CD4-positive, alpha-beta T cell treated with Interleukin-2 at 100 ng/mL for 4 hours (primary cell): ENCODE results near the gene NABP1.

ENCODE experiments used
- DNase-seq: peaks from one replicate; pipeline ENCODE4 v3.0.0-alpha.2; 2020; ENCODE audit warnings: low spot score

Gene NABP1

DNA sequence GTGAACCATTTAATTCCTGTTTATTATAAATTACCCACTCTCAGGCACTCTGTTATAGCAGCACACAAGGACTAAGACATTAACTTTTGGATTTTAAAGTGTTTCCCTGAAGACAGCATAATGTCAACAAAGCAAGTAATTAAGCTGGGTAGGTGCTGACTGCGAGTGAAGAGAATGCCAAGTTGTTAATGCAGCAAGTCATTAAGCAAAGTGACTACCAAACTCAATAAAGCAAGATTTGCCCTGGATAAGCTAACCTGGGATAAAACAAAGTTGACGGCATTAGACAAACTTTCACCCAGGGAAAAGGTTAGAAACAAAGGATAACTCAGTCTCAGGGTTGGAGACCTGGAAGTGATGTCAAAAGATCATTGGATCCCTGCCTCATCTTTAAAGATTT, 28.4 kb upstream of the NABP1 start:
- no peak for DNase-seq

DNA sequence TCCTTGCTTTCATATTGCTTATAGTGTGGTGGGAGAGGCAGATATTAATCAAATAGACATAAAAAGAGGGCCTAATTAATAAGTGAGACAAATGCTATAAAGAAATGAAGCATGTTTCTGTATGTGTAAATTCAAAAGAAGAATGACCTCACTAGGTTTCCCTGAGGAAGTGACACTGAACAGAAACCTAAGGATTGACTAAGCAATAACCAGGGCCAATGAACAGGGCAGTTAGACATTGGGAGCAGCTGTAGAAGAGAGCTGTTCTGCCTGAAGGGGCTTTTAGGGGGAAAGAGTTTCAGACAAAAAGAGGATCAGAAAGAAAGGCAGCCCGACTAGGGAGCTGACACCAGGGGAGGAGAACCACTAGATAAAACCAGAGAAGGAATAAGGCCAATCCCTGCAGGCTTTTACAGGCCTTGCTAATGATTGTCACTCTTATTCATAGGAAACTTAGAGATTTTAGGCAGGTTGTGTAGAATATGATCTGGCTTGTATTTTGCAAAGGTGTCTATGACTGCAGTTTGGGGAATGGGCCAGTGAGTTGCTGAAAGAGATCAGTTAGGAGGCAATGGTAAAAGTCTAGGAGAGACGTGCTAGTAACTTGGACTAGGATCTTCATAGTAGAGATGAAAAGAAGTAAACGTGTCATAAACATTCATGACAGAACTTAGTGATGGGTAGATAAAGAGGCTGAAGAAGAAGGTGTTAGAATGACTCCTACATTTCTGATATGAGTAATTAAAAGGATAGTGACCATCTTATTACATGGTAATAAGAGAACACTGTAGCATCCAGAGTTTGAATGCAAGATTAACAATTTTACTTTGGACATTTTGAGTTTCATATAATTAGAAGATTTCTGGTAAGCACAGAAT, 26.8 kb upstream of the NABP1 start:
- DNase-seq = no peak

DNA sequence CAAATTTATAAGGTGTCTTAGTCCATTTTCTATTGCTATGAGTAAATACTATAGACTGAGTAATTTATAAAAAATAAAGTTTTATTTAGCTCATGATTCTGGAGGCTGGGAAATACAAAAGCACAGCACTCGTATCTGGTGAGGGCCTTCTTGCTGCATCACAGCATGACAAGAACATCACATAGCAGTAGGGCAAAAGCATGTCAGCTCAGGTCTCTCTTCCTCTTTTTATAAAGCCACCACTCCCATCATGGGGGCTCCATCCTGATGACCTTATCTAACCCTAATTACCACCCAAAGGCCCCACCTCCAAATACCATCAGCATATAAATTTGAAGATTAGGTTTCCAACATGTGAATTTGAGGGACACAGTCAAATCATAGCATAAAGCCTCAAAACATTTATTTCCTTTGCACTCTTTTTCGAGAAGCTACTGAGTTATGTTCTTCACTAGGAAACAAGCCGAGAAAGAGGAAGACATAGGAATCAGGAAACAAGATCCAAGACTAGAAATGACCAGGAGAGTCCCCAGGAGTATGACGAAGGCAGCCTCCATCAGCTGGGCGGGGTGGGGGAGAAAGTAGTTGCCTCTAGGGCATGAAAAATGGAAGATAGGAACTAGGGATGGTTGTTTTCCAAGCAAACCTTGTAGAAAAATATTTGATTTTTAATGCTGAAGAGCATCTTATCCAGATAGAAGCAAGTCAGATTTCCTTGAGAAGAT, 24.1 kb upstream of the NABP1 start:
- no peak for DNase-seq

DNA sequence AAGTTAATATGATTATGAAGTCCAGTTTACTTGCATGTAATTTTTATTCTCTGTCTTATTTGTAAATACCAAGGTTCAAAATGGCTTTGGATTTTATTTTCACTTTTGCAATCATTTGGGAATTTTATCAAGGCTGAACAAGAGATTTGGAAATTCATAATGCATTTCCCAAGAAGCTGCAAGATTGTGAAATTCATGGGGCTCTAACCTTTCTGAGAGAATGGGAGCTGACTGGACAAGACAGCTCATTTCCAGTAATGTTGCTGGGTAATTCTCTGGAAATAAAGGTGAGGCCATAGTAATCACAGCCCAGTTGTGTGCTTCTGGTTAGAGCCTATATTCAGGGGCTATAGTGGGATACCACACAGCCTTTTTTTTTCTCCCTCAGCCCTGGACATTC, 21.5 kb upstream of the NABP1 start:
- no peak for DNase-seq

DNA sequence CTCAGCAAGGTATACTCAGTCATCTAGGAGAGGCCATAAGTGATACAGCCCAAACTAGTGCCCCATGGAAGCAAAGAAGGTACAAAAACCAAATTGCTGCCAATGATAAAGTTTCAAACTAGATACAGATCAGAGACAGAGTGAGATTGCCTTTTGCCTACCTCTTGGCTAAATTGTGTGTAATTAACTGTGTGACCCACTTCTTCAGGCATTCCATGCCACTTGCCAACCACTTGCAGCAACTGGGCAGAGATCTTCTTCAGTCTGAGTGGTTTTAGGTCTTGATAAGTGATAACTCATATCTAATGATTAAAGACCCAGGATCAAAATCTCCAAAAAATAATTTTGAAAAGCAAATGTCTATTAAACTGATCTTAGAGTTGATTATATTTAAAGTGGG, 21.1 kb upstream of the NABP1 start:
- no peak for DNase-seq

DNA sequence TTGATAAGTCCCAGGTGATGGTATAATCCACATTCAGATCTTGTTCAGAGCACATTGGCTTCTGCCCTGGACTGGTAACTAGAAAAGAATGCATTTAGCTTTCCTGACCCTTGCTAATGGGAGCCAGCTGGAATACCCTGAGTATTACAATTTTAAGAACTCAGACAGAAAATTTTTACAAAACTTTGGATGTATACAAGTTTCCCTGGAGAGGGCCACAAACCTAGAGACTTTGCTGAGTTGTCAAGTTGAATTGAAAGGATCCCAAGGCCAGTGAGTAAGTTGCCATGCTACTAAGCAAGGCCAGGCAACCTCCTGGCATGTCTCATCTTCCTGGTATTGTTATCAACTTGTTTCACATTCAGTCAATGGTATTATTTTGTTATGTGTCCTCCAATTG, 20.0 kb upstream of the NABP1 start:
- DNase-seq = no peak

DNA sequence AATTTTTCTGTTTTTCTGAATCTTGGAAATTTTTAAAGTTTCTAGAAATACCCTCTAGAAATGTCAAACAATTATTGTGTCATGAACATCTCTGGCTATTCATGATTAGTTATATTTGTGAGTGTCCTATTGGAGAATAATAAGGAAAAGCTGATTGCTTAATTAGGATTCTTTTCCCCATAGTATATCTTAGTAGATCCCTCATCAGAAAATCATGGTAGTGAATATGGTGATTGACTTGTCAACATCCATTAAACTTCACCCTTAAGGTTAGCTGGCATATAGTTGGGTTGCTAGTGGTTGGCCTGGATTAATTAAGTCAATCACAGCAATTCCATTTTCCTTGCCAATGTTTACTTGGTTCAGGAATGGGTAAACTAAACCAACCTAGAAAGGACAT, 18.7 kb upstream of the NABP1 start:
- no peak for DNase-seq

DNA sequence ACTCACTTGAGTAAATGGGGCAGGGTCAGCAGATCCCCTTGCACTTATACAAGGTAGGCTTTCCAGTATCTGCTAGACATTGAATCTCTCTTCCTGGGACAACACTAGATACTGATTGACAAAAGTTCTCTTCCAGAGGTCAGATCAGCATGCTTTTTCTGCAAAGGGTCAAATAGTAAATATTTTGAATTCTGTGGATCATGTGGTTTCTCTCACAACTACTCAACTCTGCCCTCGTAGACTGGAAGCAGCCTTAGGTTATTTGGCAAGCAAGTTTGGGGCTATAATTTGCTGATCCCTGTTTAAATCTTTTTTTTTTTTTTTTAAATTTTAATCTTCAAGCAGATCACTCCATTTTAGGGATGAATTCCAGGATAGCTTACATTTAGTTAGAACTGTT, 17.4 kb upstream of the NABP1 start:
- DNase-seq = no peak

DNA sequence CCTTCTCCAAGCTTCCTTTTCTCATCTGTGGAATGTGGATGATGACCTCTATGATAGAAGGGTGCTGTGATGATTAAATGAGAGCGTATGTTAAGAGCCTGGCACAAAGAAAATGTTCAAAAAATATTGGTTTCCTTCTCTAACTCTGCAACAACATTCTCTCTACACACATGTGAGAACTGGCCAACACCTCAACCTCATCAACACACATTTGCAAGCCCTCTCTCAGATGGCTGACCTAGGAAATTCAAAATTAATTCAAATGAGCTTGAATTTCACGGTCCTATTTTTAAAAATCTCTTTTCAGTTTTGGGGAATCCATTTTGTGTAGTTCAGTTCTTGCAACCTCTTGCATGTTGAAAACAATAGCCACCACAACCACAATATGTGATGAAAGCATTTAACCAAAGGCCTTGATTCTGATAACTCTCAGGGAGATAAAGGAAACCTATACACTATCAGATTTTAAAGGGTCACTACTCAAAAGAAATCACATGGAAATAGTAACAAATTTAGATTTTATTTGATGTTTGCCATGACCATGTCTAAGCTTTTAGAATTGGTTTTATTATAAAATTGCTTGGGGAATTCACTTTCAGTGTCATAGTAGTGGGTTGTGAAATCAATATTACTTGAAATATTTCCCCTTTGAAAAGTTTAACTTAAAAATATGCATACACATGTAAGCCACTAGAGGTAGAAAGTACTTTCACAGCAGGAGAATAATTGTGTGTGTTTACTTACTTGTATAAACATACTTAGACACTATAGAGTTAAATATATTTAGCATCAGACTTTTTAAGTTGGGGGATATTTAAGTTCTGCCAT, 16.6 kb upstream of the NABP1 start:
- DNase-seq = no peak

DNA sequence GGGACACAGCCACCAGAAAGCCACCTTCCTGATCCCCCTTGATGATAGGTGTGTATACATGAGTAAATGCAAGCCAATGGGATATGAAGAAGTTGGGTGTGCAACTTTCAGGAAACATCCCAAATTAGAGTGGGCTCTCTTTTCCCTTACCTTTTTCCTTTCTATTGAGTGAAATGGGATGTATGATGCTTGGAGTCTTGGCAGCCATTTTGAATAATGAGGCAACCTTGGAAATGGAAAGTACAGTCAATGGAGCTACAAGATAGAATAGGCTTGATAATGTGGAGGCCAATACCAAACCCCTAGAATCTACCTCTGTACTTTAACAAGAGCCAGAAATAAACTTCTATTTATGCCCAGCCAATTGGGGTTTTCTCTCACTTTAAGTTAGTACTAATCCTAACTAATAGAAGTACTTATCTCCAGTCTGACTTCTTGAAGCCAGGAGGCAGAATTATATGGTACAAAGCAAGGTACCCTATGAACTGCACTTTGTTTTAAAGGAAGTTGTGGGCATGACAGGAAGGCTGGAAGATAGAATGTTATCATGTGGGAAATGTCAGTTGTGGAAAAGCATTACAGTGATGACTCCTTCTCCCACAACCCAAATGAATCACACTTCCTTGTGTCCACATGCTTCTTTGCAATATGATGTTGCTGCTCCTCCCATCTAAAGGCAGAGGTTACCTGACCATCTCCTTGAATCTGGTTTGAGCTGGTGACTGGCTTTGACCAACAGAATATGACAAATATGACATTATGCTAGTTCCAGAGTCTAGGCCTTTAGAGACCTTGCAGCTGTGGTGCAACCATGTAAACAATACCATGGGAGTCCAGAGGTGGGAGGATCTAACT, 12.9 kb upstream of the NABP1 start:
- DNase-seq = no peak

DNA sequence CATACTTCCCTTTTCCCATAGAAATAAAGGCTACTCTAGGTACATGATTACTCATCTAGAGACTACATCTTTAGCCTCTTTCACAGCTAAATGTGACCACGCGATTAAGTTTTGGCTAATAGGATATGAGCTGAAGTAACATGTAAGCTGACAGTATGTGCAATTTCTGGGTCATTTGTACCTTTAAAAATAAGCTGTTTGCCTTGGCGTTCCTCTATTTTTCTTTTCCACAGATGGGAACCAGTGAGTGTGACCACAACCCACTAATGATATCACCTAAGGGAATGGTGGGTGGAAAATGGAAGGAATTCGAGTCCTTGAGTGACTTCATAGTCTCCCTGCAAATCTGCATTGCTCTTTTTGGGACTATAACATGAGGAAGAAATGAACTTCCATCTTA, 11.7 kb upstream of the NABP1 start:
- no peak for DNase-seq

DNA sequence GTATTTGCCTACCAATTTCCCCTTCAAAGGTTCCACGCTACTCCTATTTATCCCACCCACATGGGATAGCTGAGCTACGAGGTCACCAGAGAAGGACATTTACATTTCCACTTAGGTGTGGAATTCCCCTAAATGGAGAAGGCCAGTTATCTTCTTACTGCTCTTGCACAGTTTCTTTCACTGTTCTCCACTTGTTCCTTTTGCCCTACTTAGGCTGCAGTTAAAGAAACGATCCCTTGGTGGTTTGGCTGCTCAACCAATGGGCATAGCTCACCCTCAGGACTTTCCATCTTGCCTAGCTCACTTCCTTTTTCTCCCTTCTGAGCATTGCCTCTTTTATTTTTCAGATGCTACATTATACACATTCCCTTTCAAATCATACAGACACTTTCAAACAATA, 11.2 kb upstream of the NABP1 start:
- DNase-seq = no peak

DNA sequence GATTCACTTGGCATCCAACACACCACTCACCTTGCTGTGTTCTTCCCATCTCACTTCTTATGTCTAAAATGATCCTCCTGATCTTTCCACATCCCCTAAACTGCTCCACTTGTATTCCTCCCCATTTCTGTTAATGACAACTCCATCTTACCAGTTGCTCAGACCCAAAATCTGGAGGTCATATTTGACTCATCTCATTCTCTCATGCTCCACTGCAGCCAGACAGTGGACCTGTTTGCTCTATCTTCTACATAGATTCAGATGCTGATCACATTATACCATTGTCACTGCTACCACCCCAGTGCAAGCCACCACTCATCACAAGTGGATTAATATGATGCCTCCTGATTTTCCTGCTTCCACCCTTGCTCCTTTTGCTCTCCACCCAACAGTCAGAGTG, 7.9 kb upstream of the NABP1 start:
- no peak for DNase-seq

DNA sequence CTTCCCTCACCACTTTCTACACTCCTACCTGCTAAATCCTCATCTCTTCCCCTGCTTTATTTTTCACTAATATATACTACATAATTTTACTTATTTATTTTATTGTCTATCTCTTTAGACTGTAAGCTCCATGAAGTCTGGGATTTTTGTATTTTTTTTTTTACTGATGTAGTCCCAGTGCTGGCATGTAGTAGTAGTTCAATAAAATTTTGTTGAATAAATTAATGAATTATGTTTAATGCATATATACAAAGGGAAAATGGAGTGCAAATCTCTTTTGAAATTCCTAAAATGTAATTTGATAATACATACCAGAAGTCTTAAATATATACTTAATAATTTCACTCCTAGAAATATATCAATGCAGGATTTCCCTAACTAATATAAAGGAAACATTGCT, 7.1 kb upstream of the NABP1 start:
- no peak for DNase-seq

DNA sequence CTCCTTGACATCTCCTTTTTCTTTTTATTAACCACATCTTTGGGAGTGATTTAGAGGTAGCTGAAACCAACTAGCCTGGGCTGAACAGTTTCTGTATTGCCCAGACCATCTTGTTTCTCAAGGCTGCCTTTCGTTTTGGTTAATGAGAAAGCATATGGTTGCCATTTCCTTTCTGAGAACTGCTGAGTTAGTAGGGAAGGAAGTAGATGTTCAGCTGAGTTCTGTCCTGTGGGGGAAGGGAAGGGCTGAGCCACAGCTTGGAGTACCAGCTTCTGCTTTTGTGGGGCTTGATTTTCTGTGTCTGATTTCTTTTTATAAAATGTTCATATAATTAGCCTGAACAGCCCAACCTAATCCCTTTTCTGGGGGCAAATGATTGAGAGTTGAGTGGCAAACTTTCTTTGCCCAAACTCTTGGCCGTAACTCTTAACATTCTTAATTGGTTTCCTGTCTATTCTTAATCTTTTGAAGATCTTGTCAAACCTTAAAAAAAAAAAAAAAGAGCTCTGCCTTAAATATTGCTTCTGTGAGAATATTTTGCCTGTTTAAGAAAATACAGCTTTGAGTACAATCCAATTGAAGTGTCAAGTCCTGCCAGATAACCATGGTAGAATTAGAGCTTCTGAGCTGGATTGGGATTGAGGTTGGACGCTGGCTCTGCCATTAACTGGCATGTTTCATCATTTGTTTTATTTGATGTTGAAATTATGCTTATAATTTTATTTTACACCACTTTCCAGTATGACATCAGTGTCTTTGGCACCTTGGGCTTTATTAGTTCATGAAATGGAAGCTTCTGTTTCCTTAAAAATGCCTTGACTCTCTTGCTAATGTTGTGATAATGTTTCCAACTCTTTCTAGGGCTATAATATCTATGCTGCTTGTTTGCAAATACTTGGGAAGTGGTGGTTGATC, 1.9 kb upstream of the NABP1 start:
- peak; percentile 84 for DNase-seq

DNA sequence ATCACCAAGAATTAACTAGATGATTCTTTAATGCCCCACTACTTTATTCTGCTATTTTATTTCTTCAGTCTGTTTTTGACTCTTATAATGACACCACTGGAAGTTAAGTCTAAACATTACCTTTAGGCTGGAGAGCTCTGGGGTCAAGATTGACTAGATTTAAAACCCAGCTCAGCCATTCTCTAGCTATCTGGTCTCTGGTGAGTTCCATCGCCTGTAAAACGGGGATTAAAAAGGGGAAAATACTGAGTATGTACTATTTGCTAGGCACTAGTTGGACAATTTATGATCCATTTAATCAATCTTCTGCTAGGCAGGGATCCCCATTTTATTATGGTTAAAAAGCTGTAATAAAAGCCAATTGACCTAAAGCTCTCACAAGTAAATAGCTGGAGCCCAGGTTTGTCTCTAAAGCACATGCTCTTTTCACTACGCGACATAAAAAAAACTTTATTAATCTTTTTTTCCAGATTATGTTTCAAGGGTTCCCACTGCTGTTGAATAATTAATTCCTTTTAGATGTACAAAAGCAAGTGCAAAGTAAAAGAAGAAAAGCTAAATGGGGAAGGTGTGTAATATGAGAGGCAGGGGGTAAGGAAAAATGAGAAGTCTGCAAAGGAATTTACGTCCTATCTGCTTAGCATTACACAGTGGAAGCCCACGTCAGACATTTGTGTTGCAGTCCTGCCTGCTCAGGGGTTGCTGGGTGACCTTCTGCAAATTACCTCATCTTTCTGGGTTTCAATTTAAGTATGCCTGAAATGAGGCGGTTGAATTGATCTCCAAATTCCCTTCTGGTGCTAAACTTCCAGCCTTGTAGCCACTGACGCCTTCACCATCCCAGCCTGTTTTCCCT, 918 bp upstream of the NABP1 start:
- DNase-seq = peak; percentile 55

DNA sequence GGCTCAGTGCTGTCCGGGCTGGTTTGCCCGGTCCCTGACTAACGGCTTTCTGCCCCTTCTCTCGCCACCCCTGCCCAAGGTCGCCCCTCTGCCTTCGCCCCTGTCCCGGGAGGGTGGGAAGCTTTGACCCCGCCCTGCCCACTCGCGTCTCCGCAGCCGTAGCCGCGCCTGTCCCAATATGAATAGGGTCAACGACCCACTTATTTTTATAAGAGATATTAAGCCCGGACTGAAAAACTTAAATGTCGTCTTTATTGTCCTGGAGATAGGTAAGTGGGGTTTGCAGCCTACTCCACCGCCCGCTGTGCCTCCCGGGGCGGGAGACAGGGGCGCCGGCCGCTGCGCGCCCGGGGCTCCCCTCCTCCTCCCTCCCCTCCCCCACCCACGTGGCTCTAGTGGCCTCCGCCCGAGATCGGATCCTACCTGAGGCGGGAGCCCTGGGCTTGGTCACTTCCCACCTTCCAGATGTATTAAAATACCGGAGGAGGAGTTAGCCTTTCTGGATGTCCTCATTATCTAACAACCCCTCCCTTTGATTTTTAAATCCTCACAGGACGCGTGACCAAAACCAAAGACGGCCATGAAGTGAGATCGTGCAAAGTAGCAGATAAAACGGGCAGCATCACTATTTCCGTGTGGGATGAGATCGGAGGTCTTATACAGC, 633 bp downstream of the NABP1 start:
- peak; percentile 48 for DNase-seq

DNA sequence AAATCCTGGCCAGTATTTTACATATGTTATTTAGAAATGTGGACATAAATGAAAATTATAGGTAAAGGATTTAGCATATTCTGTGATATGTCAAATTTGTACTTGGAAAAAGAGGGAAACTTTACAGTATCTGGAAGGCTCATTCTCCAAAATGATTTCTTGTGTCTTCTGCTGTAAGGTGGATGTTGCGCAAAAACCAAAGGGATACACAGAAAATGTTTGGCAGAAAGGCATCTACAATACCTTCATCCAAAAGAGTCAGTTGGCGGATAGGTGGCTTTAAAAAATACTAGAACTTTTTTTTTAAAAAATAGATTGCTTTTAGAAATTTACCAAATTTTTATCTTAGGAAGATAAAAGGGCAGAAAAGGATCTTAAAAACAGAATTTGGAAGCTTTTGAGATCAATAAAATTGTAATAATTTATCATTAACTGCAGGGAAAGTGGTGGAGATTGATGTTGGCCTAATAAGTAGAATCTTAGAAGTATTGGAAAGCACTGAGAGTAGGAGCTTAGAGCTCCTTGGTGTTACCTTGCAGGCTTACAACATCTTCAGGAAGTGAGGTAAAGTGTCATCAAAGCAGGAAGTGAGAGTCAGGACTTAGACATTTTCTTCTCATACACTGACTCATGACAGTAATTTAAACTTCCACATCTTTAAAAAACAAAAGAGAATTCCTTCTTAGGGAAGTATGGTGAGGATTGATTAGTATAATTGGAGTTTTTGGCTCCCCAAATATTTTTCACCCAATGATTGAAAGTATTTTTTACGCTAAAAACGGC, 2.1 kb downstream of the NABP1 start:
- DNase-seq = peak; percentile 69
